Mucosa of gallbladder (tissue), 1 donor: Measurements from ENCODE around the gene SPEN. TPM values are rescaled to one million over a fixed set of nuclear protein-coding genes. Genes with fewer than 3 reads are reported as not detected.
"Not testable (repeated sequence)": the region's sequence is repeated elsewhere in the genome, so short reads cannot be mapped to it uniquely, and the experiment has no call there.

Source experiments
- DNase-seq: peaks from one replicate; pipeline ENCODE4 v3.0.0-alpha.2; 2020; ENCODE audit warnings: low spot score
- total RNA-seq: library from RNA; stranded (reverse); gene quantifications from one replicate; pipeline ENCODE4 v1.2.1, GENCODE V29; 2021
- donor health status: DM: no; HTN: no; CAD: no.

The SPEN gene
- total RNA-seq, 1 donor from 2014 or later, result 44.5 TPM

- DNase-seq, result no peak
Measured at GRCh38 chr1:15959827-15960446, 112.4 kb downstream of the SPEN start.

GRCh38 chr1:15960808-15961207 is 113.3 kb downstream of the SPEN start:
- no peak for DNase-seq

GRCh38 chr1:15961492-15961891 is 114.0 kb downstream of the SPEN start:
- DNase-seq, result no peak

- no peak for DNase-seq
Measured at GRCh38 chr1:15962176-15962575, 114.7 kb downstream of the SPEN start.

- no peak for DNase-seq
Measured at GRCh38 chr1:15962671-15963362, 115.3 kb downstream of the SPEN start.

- DNase-seq, result no peak
Measured at GRCh38 chr1:15963363-15963967, 116.0 kb downstream of the SPEN start.

- no peak for DNase-seq
Measured at GRCh38 chr1:15963968-15964648, 116.6 kb downstream of the SPEN start.

- no peak for DNase-seq
Measured at GRCh38 chr1:15965228-15965767, 117.8 kb downstream of the SPEN start.

- DNase-seq, result no peak
Measured at GRCh38 chr1:15966081-15966955, 118.8 kb downstream of the SPEN start.

- DNase-seq, result no peak
Measured at GRCh38 chr1:15966956-15967344, 119.4 kb downstream of the SPEN start.

GRCh38 chr1:15968172-15968571 is 120.7 kb downstream of the SPEN start:
- DNase-seq, result no peak

- DNase-seq, result no peak
Measured at GRCh38 chr1:15969321-15969880, 121.9 kb downstream of the SPEN start.

- DNase-seq, result no peak
Measured at GRCh38 chr1:15970911-15971310, 123.4 kb downstream of the SPEN start.

- no peak for DNase-seq
Measured at GRCh38 chr1:15972409-15972808, 124.9 kb downstream of the SPEN start.

GRCh38 chr1:15973772-15974171 is 126.3 kb downstream of the SPEN start:
- DNase-seq, result no peak

GRCh38 chr1:15974855-15975254 is 127.3 kb downstream of the SPEN start:
- DNase-seq, result no peak

GRCh38 chr1:15975358-15975804 is 127.9 kb downstream of the SPEN start:
- DNase-seq, result no peak

GRCh38 chr1:15975805-15976680 is 128.5 kb downstream of the SPEN start, which contains the start of gene ZBTB17:
Gene ZBTB17, minus strand, starts transcription at chr1:15976101. Its CDS starts 27,606 bp downstream, at chr1:15948495.
- peak; percentile 95 for DNase-seq

- DNase-seq, result not testable (repeated sequence)
Measured at GRCh38 chr1:15977947-15978346, 130.4 kb downstream of the SPEN start.

GRCh38 chr1:15981679-15982078 is 134.2 kb downstream of the SPEN start:
- no peak for DNase-seq
